Neural crest cell (in vitro differentiated cells): ENCODE results near the gene SYT13. TPM values are rescaled to one million over a fixed set of nuclear protein-coding genes. Genes with fewer than 3 reads are reported as not detected.

Experiments
- DNase-seq: peaks from one replicate; pipeline ENCODE4 v3.0.0; 2021; ENCODE audit warnings: low read depth, mixed read lengths, low spot score
- H3K27ac Mint-ChIP-seq: one replicate; pipeline ENCODE4 v1.8.0; 2021; ENCODE audit warnings: mild to moderate bottlenecking, mixed read lengths; ENCODE audit not compliant: unreplicated experiment
- H3K27me3 Mint-ChIP-seq: 2 replicates; pipeline ENCODE4 v1.8.0; 2021; ENCODE audit warnings: low read depth, mild to moderate bottlenecking, mixed read lengths
- H3K36me3 Mint-ChIP-seq: 2 replicates; pipeline ENCODE4 v1.8.0; 2021; ENCODE audit warnings: low read depth, mild to moderate bottlenecking, mixed read lengths
- H3K4me1 Mint-ChIP-seq: 2 replicates; pipeline ENCODE4 v1.8.0; 2021; ENCODE audit warnings: mixed read lengths
- H3K4me3 Mint-ChIP-seq: one replicate; pipeline ENCODE4 v1.8.0; 2021; ENCODE audit warnings: mild to moderate bottlenecking, mixed read lengths
- H3K9me3 Mint-ChIP-seq: 2 replicates; pipeline ENCODE4 v1.8.0; 2021; ENCODE audit warnings: mixed read lengths
- CTCF ChIP-seq: fragments of 200-600 bp; sonication (generic); conservative IDR thresholded peaks from 2 replicates; pipeline ENCODE4 v1.5.0; 2021; ENCODE audit warnings: antibody characterized with exemption, mild to moderate bottlenecking
- total RNA-seq: library from RNA; stranded (reverse); gene quantifications from 2 replicates; pipeline ENCODE4 v1.2.1, GENCODE V29; 2021

SYT13 gene
- total RNA-seq, 1 donor from 2014 or later: 1.7 TPM

- Mint-ChIP-seq H3K9me3 (no peaks in the 10 kb centered on the region), H3K36me3 (no peaks in the 10 kb centered on the region), H3K27ac (no peak overlapping the region), H3K4me1 (no peaks in the 10 kb centered on the region), H3K4me3 (no peak overlapping the region), H3K27me3 (peaks cover 32% of the 10 kb centered on the region)
- no peak for TF ChIP-seq CTCF
- no peak for DNase-seq
Observed at GRCh38 chr11:45319077-45319476, 32.9 kb upstream of the SYT13 start.

GRCh38 chr11:45318516-45318915, 32.4 kb upstream of the SYT13 start:
- no peak for DNase-seq
- no peaks in the 10 kb centered on the region for H3K4me1 Mint-ChIP-seq
- no peaks in the 10 kb centered on the region for H3K36me3 Mint-ChIP-seq
- no peak overlapping the region for H3K4me3 Mint-ChIP-seq
- peaks cover 38% of the 10 kb centered on the region for H3K27me3 Mint-ChIP-seq
- peak overlapping the region; percentile 35 for H3K27ac Mint-ChIP-seq
- H3K9me3 Mint-ChIP-seq: no peaks in the 10 kb centered on the region
- no peak for TF ChIP-seq CTCF

GRCh38 chr11:45316258-45316657, 30.1 kb upstream of the SYT13 start:
- DNase-seq: no peak
- Mint-ChIP-seq H3K4me1 (no peaks in the 10 kb centered on the region), H3K27ac (no peak overlapping the region), H3K27me3 (peaks cover 40% of the 10 kb centered on the region), H3K36me3 (no peaks in the 10 kb centered on the region), H3K9me3 (no peaks in the 10 kb centered on the region), H3K4me3 (no peak overlapping the region)
- no peak for TF ChIP-seq CTCF

- no peak for DNase-seq
- Mint-ChIP-seq H3K27ac (no peak overlapping the region), H3K4me1 (no peaks in the 10 kb centered on the region), H3K4me3 (no peak overlapping the region), H3K9me3 (no peaks in the 10 kb centered on the region), H3K27me3 (peaks cover 40% of the 10 kb centered on the region), H3K36me3 (no peaks in the 10 kb centered on the region)
- no peak for TF ChIP-seq CTCF
Observed at GRCh38 chr11:45314900-45315299, 28.8 kb upstream of the SYT13 start.

GRCh38 chr11:45313171-45313865, 27.2 kb upstream of the SYT13 start:
- no peaks in the 10 kb centered on the region for H3K4me1 Mint-ChIP-seq
- no peak overlapping the region for H3K27ac Mint-ChIP-seq
- peaks cover 43% of the 10 kb centered on the region for H3K27me3 Mint-ChIP-seq
- TF ChIP-seq CTCF: no peak
- H3K9me3 Mint-ChIP-seq: no peaks in the 10 kb centered on the region
- H3K36me3 Mint-ChIP-seq: no peaks in the 10 kb centered on the region
- no peak overlapping the region for H3K4me3 Mint-ChIP-seq
- no peak for DNase-seq
